T47D (cell line): Measurements from ENCODE around the gene TPRA1.

ENCODE experiments used
- DNase-seq, 2 experiments: peaks; one replicate each; pipeline versions ENCODE4 v3.0.0 to v3.0.0-alpha.2; 2011 to 2012; ENCODE audit warnings: low read depth in 1 of 2, low spot score in 1 of 2
- JUND ChIP-seq: IDR thresholded peaks from 2 replicates; pipeline ENCODE4 v1.6.1; 2012; ENCODE audit warnings: low read depth
- in situ Hi-C: cut with HindIII; loops from 2 replicates; pipeline ENCODE4 v1.10.0; 2016; ENCODE audit warnings: low sequenced_read_pairs, low pct_unique_long_range_greater_than_20kb

The TPRA1 gene

DNA sequence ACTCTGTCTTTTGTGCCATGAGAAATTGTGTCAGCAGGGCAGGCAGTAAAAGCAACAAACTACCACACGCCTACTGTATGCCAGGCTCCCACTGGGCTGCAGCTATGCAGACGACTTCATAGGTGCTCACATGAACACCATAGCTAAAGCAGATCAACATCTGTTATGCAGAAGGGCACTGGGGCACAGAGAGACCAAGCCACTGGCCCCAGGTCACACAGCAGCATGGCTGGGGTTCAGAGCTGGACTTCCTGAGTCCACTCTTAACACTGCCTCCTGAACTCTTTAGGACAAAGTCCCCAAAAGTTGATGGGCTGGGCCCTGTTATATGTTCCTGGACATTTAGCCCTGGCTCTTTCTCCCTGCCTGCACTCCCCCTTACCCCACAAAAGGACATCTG, 12.4 kb downstream of the TPRA1 start:
- DNase-seq = no peak
- in situ Hi-C loops = no loop called here
- no peak for TF ChIP-seq JUND

- TF ChIP-seq JUND = no peak
- no peak for DNase-seq
- in situ Hi-C loops = no loop called here
Measured at GRCh38 chr3:127577448-127577847, 13.1 kb downstream of the TPRA1 start.

GRCh38 chr3:127574880-127575878, 15.4 kb downstream of the TPRA1 start:
- peak; percentile 95 to 99 for DNase-seq
- TF ChIP-seq JUND = no peak
- in situ Hi-C loops = no loop called here

DNA sequence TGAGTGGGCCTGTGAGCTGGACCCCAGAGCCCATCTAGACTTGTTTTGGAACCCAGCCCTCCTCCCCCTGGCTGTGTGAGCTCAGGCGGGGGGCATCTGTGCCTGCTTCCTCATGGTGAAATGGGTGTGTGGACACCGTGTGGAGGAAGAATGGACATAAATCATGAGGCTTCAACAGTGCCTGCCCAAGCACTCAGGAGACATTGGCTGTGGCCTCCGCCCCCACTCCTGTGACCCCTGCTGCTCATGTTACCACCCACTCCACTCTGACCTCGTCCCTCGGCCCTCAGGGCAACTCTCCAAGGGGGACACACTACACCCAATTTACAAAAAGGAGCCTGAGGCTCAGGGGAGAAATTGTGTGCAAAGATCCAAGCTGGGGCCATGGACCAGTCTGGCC, 16.6 kb downstream of the TPRA1 start:
- in situ Hi-C loops = no loop called here
- no peak for TF ChIP-seq JUND
- no peak for DNase-seq

DNA sequence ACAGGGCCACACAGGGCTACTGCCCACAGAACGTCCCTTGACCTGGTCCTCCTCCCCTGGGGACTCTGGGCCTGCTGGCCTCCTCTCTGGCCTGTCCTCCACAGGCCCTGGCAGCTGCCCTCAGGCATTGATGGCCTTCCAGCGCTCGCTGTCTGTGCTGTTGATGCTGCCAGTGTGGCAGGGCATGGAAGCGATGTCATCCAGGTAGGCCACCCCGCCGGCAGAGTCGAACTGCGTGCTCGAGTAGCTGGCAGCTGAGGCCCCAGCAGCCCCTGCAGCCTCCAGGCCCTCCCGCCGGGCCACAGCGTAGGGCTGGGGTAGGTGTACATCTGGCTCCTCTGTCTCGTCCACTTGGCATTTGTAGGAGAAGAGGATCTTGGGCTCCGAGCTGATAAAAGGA, 17.1 kb downstream of the TPRA1 start:
- no peak for TF ChIP-seq JUND
- DNase-seq = no peak
- in situ Hi-C loops = no loop called here

GRCh38 chr3:127572735-127573134, 17.8 kb downstream of the TPRA1 start:
- no peak for TF ChIP-seq JUND
- no peak for DNase-seq
- in situ Hi-C loops = no loop called here

DNA sequence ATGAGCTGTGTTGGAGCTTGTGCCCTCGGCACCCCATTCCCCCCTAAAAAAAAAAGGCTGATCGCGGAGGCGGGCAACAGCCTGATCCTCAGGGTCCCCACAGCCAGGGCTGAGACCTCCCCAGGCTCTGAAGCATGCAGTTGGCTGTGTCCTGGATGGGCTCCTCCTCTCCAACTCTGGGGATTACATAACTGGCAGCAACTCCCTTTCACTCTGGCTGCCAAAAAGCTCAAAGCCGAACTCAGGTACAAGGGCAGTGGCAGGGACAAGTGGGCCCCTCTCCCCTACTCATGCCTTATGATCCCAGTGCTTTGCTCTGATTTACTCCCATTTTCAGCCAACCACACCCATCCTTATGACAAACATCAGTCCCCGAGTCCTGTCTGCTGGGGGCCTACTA, 18.3 kb downstream of the TPRA1 start:
- no peak for DNase-seq
- TF ChIP-seq JUND = no peak
- in situ Hi-C loops = no loop called here

DNA sequence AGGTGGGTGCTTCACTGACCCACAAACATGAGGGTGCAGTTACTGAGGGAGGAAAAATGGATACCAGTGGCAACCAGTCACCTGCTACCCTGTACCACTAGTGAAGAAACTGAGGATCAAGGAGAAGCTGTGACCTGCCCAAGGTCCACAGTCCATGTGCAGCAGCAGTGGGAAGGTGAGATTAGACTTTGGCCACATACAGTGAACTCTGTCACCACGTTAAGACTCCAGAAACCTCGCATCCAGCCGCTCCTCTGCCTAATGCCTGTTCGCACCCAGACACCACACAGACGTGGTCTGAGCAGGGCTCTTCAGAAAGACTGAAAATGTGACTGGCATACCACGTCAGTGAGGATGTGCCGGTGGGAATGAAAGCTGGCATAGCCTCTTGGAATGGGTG, 20.0 kb downstream of the TPRA1 start:
- TF ChIP-seq JUND = no peak
- no peak for DNase-seq
- in situ Hi-C loops = no loop called here

GRCh38 chr3:127569160-127569559, 21.4 kb downstream of the TPRA1 start:
- in situ Hi-C loops = no loop called here
- DNase-seq = no peak
- TF ChIP-seq JUND = no peak

DNA sequence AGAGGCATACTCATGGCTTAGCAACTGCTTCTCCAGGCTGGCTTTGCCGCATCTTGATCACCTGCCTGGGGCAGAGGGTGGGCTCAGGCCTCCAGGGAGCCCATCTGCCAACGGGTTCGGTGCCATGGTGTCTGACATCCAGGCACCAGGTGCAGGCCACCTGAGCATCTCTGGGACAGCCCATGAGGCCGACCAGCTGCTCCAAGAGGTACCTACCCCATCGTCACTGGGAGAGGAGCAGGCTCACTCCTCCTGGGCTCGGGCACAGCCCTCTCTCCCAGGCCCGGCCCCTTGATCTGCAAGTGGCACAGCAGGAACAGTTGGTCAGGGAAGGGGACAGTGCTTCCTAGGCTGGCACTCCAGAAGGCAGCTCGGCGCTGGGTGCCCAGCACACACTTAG, 21.9 kb downstream of the TPRA1 start:
- no peak for TF ChIP-seq JUND
- no peak for DNase-seq
- in situ Hi-C loops = no loop called here

DNA sequence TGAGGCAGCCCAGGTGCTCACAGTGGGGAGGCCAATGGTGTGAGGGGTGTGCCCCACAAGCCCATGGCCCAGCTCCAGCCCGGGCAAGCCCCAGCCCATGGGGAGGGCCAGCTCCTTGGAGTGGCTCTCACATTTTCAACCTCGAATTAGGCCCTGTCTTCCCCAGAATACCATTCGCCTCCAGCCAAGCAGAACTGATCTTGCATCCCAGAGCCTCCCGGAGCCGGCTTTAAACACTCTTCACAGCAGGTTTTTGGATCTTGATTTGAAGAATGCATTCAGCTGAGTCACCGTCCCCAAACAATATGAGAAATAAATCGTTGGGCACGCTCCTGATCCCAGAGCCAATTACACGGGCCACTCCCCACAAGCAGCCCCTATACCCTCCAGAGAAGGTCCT, 23.7 kb downstream of the TPRA1 start:
- no peak for DNase-seq
- in situ Hi-C loops = no loop called here
- TF ChIP-seq JUND = no peak

DNA sequence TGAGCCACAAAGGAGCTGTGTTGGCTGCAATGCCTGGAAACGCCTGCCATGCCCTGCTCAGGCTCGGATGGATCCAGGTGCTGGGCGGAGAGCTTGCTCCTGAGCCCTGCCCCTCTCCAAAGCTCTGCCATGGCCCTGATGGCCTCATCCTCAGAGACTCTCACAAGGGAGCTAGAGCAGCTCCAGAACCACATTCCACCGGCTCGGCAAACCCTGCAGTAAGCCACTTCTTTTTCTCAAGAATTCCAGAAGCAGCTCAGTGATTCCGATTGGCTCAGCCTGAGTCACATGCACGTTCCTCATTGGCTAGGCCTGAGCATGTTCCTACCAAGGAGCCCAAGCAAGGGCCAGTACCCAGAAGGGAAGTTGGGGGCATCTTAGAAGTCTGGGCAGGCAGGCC, 24.8 kb downstream of the TPRA1 start:
- TF ChIP-seq JUND = no peak
- DNase-seq = no peak
- in situ Hi-C loops = no loop called here

DNA sequence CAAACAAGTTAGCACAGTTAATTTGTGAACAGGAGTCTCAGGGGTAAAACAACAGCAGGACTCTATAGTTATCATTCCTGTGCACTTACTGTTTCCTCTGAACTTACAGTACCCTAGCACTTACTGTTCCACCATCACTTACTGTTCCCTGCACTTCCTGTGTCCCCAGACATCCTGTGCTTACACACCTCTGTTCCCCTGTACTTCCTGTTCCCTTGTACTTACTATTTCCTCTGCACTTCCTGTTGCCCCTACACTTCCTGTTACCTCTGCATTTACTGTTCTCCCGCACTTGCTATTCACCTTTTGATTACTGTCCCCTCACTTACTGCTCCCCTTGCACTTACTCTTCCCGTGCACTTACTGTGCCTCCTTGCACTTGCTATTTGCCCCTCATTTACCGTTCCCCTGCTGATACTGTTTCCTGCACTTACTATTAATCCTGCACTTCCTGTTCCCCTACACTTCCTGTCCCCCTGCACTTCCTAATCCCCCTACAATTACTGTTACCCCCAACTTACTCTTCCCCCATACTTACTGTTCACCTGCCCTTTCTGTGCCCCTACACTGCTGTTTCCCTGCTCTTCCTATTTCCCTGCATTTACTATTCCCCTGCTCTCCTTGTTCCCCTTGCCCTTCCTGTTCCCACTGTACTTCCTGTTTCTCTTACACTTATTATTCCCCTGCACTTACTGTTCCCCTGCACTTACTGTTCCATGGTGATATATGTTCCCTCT, 30.3 kb downstream of the TPRA1 start:
- DNase-seq = peak in 1 of 2 experiments; percentile 15

More for the DNA sequence above, 30.3 kb downstream of the TPRA1 start:
- TF ChIP-seq JUND = no peak
- in situ Hi-C loops = no loop called here
